ENCODE measurements around the gene CIDEB.
"Not testable (repeated sequence)": the region's sequence is repeated elsewhere in the genome, so short reads cannot be mapped to it uniquely, and the experiment has no call there.

Gene CIDEB

GRCh38 chr14:24337824-24338175 lies 30.0 kb upstream of the CIDEB start:
- Mint-ChIP-seq H3K27me3 (peaks cover 2% of the 10 kb centered on the region), H3K36me3 (peaks cover 4% of the 10 kb centered on the region), H3K4me3 (no peak overlapping the region), H3K4me1 (peaks cover 32% of the 10 kb centered on the region), H3K27ac (no peak overlapping the region), H3K9me3 (no peaks in the 10 kb centered on the region)

- Mint-ChIP-seq H3K27me3 (peaks cover 4% of the 10 kb centered on the region), H3K27ac (no peak overlapping the region), H3K9me3 (no peaks in the 10 kb centered on the region), H3K4me1 (peaks cover 34% of the 10 kb centered on the region), H3K36me3 (peaks cover 4% of the 10 kb centered on the region), H3K4me3 (no peak overlapping the region)
These were observed 29.5 kb upstream of the CIDEB start for GRCh38 chr14:24337144-24337823.

DNA sequence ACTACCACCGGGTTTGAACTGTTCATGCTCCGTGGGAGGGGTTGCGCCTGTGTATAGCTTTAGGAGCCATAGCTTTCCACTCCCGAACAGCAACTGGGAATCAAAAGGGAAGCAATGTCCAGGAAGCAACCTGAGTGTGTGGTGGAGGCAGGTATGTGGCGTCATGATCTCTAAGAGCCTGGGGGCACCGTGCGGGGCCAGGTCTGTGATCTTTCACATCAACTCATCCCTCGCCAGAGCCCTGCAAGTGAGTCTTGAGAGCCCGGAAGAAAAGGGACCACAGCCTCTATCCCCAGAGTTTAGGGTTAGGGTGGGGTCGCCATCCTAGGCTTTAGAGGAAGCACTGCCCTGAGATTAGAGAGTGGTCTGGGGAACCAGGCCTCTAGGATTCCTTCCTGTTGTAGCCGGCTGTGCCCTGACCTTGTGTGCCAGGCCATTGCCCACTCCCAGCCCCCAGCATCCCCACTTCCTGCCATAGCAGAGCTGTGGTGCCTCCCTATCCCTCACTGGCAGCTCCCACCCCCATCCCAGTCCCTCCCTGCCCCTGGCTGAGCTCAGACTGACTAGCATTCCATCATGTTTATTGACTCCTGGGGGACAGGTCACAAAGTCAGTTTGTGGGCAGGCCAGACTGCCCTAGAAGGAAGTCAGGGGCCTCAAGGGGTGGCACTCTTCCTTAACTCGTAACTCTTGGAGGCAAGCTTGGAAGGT lies 27.8 kb upstream of the CIDEB start:
- H3K9me3 Mint-ChIP-seq: no peaks in the 10 kb centered on the region
- H3K4me1 Mint-ChIP-seq: peaks cover 38% of the 10 kb centered on the region
- H3K36me3 Mint-ChIP-seq: peaks cover 4% of the 10 kb centered on the region
- no peak overlapping the region for H3K27ac Mint-ChIP-seq
- H3K27me3 Mint-ChIP-seq: peaks cover 6% of the 10 kb centered on the region
- peak overlapping the region; percentile 49 for H3K4me3 Mint-ChIP-seq

GRCh38 chr14:24334431-24335291 lies 26.9 kb upstream of the CIDEB start, which contains the start of gene ADCY4:
TSS of gene ADCY4 (minus strand) at chr14:24335071. CDS start at chr14:24334652, 419 bp downstream.
- H3K27ac Mint-ChIP-seq: no peak within 1 kb of the TSS
- H3K4me3 Mint-ChIP-seq: peak within 1 kb of the TSS; percentile 57
- no peaks in the 10 kb centered on the region for H3K9me3 Mint-ChIP-seq
- peaks cover 32% of the 10 kb centered on the region for H3K4me1 Mint-ChIP-seq
- peaks cover 6% of the 10 kb centered on the region for H3K27me3 Mint-ChIP-seq
- H3K36me3 Mint-ChIP-seq: peaks cover 4% of the 10 kb centered on the region

- H3K27me3 Mint-ChIP-seq: peaks cover 6% of the 10 kb centered on the region
- peaks cover 30% of the 10 kb centered on the region for H3K4me1 Mint-ChIP-seq
These were observed 24.7 kb upstream of the CIDEB start for GRCh38 chr14:24332268-24332993.

DNA sequence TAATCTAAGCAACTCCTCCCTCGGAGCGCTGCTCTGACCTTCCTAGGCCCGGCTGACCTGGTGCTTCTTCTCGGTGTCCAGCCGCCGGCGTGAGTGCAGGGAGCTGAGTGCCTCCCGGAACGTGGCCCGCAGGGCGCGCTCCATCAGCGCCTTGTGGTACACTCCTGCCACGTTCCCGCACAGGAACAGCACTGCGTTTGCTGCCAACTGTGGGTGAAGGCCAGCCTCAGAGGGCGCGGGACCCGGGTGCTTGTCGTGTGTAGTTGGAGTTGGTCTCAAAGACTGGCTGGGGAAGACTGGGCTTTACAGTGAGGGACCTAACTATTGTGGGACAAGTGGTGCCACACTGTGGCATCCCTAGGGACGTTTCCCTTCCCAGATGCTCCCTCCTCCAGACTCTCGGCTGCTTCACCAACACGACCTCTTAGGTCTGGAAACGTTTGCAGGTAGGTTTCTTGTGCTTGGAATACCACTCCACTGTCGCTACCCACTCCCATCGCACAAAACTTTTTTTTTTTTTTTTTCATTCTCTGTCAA lies 24.0 kb upstream of the CIDEB start:
- peak overlapping the region; percentile 71 for H3K27ac Mint-ChIP-seq
- peaks cover 2% of the 10 kb centered on the region for H3K36me3 Mint-ChIP-seq
- no peaks in the 10 kb centered on the region for H3K9me3 Mint-ChIP-seq
- peaks cover 6% of the 10 kb centered on the region for H3K27me3 Mint-ChIP-seq
- H3K4me1 Mint-ChIP-seq: peaks cover 34% of the 10 kb centered on the region
- peak overlapping the region; percentile 88 for H3K4me3 Mint-ChIP-seq

More at GRCh38 chr14:24332268-24332993, 24.7 kb upstream of the CIDEB start:
- Mint-ChIP-seq H3K4me3 (peak overlapping the region; percentile 88), H3K9me3 (no peaks in the 10 kb centered on the region), H3K36me3 (peaks cover 2% of the 10 kb centered on the region), H3K27ac (peak overlapping the region; percentile 71)

DNA sequence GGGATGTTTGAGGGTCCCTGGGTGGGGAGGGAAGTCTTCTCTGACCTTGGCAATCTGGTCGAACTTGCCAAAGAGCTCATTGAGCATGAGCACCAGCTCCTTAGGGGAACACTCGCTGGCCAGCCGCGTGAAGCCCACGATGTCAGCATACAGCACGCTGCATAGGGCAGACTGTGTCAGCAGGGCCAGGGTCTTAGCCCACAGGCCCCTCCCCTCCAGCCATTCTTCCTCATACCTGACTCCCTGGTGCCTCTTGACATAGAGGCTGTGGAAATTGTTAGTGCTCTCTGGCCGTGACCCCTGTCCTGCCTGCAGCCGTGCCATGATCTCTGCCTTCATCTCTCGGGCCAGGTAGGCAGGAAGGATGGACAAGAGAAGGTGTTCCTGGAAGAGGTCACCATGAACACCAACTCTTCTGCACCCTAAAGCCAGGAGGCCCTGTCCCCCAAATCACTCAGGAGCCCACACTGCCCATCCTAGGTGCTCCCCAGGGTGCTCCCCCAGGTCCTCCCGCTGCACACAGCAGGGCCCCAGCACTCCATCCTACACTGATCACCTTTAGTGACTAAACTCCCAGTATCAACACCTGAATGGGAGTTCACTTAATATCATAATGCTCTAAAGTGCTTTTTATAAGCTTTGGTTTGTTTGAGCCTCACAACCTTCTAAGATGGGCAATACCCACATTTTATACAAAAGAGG lies 23.3 kb upstream of the CIDEB start:
- Mint-ChIP-seq H3K36me3 (peaks cover 2% of the 10 kb centered on the region), H3K9me3 (no peaks in the 10 kb centered on the region), H3K4me1 (peaks cover 34% of the 10 kb centered on the region), H3K27me3 (peaks cover 6% of the 10 kb centered on the region), H3K4me3 (no peak overlapping the region), H3K27ac (no peak overlapping the region)

GRCh38 chr14:24329736-24330135 lies 22.0 kb upstream of the CIDEB start:
- no peaks in the 10 kb centered on the region for H3K36me3 Mint-ChIP-seq
- no peak overlapping the region for H3K4me3 Mint-ChIP-seq
- peaks cover 5% of the 10 kb centered on the region for H3K27me3 Mint-ChIP-seq
- no peak overlapping the region for H3K27ac Mint-ChIP-seq
- no peaks in the 10 kb centered on the region for H3K9me3 Mint-ChIP-seq
- peaks cover 34% of the 10 kb centered on the region for H3K4me1 Mint-ChIP-seq

DNA sequence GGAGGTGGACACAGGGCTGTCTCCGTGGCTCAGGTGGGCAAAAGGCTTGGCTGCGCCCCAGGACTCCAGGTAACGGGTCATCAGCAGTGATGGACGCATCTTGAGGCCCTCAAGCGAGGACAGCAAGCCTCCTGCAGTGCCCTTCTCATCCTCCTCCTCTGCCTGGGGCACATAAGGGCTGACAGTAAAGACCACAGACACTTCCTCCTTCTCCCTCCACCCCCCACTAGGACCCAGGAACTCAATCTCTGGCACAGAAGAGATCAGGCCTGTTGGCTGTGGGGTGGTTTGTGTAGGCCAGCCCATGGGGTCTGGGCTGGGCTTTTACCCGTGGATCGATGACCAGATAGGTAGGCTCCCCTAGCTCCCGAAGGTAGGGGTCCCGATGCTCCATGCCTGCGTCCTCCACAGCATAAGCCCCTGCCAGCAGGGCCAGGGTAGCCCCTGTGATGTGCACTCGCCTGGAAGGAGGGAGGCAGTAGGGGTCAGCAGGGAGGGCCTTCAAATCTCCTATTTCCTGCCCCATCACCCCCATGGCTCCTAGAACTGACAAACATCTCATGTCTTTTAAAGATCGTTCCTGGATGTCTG lies 21.4 kb upstream of the CIDEB start:
- Mint-ChIP-seq H3K4me3 (no peak overlapping the region), H3K4me1 (peaks cover 32% of the 10 kb centered on the region), H3K36me3 (no peaks in the 10 kb centered on the region), H3K27ac (no peak overlapping the region), H3K9me3 (no peaks in the 10 kb centered on the region), H3K27me3 (peaks cover 5% of the 10 kb centered on the region)

DNA sequence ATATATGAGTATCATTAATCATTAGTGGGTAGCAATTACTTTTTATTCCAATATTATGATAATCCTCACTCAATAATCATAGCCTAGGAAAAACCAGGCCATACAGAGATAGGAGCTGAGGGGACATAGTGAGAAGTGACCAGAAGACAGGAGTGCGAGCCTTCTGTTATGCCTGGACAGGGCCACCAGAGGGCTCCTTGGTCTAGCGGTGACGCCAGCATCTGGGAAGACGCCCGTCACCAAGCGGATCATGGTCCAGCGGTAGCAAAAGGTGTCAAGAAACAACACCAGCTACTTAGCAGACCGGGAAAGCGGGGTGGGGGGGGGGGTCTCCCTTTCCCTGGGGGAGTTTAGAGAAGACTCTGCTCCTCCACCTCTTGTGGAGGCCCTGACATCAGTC lies 20.1 kb upstream of the CIDEB start:
- not testable (repeated sequence) for H3K36me3 Mint-ChIP-seq, H3K27me3 Mint-ChIP-seq, H3K4me3 Mint-ChIP-seq, H3K9me3 Mint-ChIP-seq, H3K27ac Mint-ChIP-seq
- peaks cover 25% of the 10 kb centered on the region for H3K4me1 Mint-ChIP-seq

- no peak overlapping the region for H3K27ac Mint-ChIP-seq
- H3K4me3 Mint-ChIP-seq: no peak overlapping the region
- no peaks in the 10 kb centered on the region for H3K36me3 Mint-ChIP-seq
- H3K9me3 Mint-ChIP-seq: no peaks in the 10 kb centered on the region
- peaks cover 24% of the 10 kb centered on the region for H3K4me1 Mint-ChIP-seq
- peaks cover 3% of the 10 kb centered on the region for H3K27me3 Mint-ChIP-seq
These were observed 19.5 kb upstream of the CIDEB start for GRCh38 chr14:24327303-24327702.

GRCh38 chr14:24325963-24326362 lies 18.2 kb upstream of the CIDEB start:
- Mint-ChIP-seq H3K36me3 (no peaks in the 10 kb centered on the region), H3K4me3 (no peak overlapping the region), H3K27ac (no peak overlapping the region), H3K9me3 (no peaks in the 10 kb centered on the region), H3K4me1 (peaks cover 19% of the 10 kb centered on the region), H3K27me3 (no peaks in the 10 kb centered on the region)

DNA sequence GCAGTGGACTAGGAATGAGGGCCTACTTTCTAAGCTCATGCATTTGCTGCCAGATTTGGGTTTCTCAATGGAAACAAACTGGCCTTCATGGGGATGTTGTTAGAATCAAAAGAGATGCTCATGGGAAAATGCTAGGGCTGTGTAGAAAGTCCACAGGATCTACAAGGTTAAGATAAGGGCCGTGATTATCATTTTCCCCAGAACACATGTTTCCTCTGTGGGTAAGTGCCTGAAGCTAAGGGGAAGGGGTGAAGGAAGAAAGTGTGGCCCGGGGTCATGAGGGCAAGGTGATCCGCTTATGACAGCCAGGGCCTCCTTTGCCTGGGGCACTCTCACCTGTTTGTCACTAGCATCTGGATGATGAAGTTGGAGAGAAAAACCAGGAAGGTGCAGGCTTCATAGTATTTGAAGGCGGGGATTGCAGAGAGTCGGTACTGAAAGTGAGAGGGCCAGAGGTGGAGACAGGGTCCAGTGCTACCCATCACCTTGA lies 17.3 kb upstream of the CIDEB start:
- H3K36me3 Mint-ChIP-seq: no peaks in the 10 kb centered on the region
- H3K4me3 Mint-ChIP-seq: no peak overlapping the region
- no peaks in the 10 kb centered on the region for H3K9me3 Mint-ChIP-seq
- no peaks in the 10 kb centered on the region for H3K27me3 Mint-ChIP-seq
- no peak overlapping the region for H3K27ac Mint-ChIP-seq
- peaks cover 19% of the 10 kb centered on the region for H3K4me1 Mint-ChIP-seq

GRCh38 chr14:24324024-24324423 lies 16.2 kb upstream of the CIDEB start:
- Mint-ChIP-seq H3K36me3 (no peaks in the 10 kb centered on the region), H3K9me3 (no peaks in the 10 kb centered on the region), H3K4me3 (no peak overlapping the region), H3K4me1 (peaks cover 15% of the 10 kb centered on the region), H3K27me3 (no peaks in the 10 kb centered on the region), H3K27ac (no peak overlapping the region)

All from activated naive CD4-positive, alpha-beta T cell treated with anti-CD3 and anti-CD28 coated beads, Interleukin-2, amount 50 U/mL, for 24 hours (primary cell).